H9 (cell line): ENCODE measurements around the gene RTF2. TPM values are rescaled to one million over a fixed set of nuclear protein-coding genes. Genes with fewer than 3 reads are reported as not detected.

Experiments
- DNase-seq: peaks from one replicate; pipeline ENCODE4 v3.0.0-alpha.2; 2017
- H2AFZ ChIP-seq: one replicate; pipeline ENCODE4 v1.6.1; 2013; ENCODE audit warnings: mild to moderate bottlenecking, low read length, control low read depth, moderate library complexity
- H2AK5ac ChIP-seq: 2 replicates; pipeline ENCODE4 v1.6.1; 2013; ENCODE audit warnings: low read length, control low read depth, mixed read lengths; ENCODE audit not compliant: insufficient read length
- H2BK120ac ChIP-seq: one replicate; pipeline ENCODE4 v1.6.1; 2013; ENCODE audit warnings: low read depth, mild to moderate bottlenecking, low read length, control low read depth, inconsistent platforms; ENCODE audit not compliant: poor library complexity, severe bottlenecking
- H2BK12ac ChIP-seq: 2 replicates; pipeline ENCODE4 v1.6.1; 2013; ENCODE audit warnings: low read length, control low read depth, mixed read lengths, low read depth; ENCODE audit not compliant: insufficient read length
- H2BK15ac ChIP-seq: 2 replicates; pipeline ENCODE4 v1.6.1; 2013; ENCODE audit warnings: low read depth, low read length, control low read depth
- H2BK20ac ChIP-seq: one replicate; pipeline ENCODE4 v1.6.1; 2013; ENCODE audit warnings: low read depth, mild to moderate bottlenecking, low read length, control low read depth, inconsistent platforms; ENCODE audit not compliant: poor library complexity, severe bottlenecking
- H2BK5ac ChIP-seq: 2 replicates; pipeline ENCODE4 v1.6.1; 2013; ENCODE audit warnings: low read length, control low read depth, mixed read lengths; ENCODE audit not compliant: insufficient read length
- H3K14ac ChIP-seq: 2 replicates; pipeline ENCODE4 v1.6.1; 2013; ENCODE audit warnings: low read length, control low read depth; ENCODE audit not compliant: insufficient read depth
- H3K18ac ChIP-seq: 2 replicates; pipeline ENCODE4 v1.6.1; 2013; ENCODE audit warnings: low read depth, mild to moderate bottlenecking, mixed read lengths, low read length, control low read depth; ENCODE audit not compliant: insufficient read length
- H3K23ac ChIP-seq: 2 replicates; pipeline ENCODE4 v1.6.1; 2013; ENCODE audit warnings: low read length, control low read depth, mixed read lengths, low read depth; ENCODE audit not compliant: insufficient read length
- H3K23me2 ChIP-seq: 2 replicates; pipeline ENCODE4 v1.6.1; 2013; ENCODE audit warnings: low read depth, mild to moderate bottlenecking, mixed read lengths, low read length, control low read depth; ENCODE audit not compliant: insufficient read length, poor library complexity, severe bottlenecking
- H3K27ac ChIP-seq: 2 replicates; pipeline ENCODE4 v1.5.1; 2013; ENCODE audit warnings: low read length, control low read depth, mixed read lengths, low read depth; ENCODE audit not compliant: insufficient read length
- H3K27me3 ChIP-seq: 2 replicates; pipeline ENCODE4 v1.6.1; 2013; ENCODE audit warnings: low read length, control low read depth, inconsistent platforms; ENCODE audit not compliant: insufficient read depth
- H3K4ac ChIP-seq: 2 replicates; pipeline ENCODE4 v1.6.1; 2013; ENCODE audit warnings: low read depth, mild to moderate bottlenecking, control low read depth, inconsistent platforms, low read length, moderate library complexity
- H3K4me1 ChIP-seq: 2 replicates; pipeline ENCODE4 v1.6.1; 2013; ENCODE audit warnings: low read length, control low read depth, inconsistent platforms; ENCODE audit not compliant: insufficient read depth
- H3K4me2 ChIP-seq: 2 replicates; pipeline ENCODE4 v1.6.1; 2013; ENCODE audit warnings: low read length, control low read depth, mixed read lengths; ENCODE audit not compliant: insufficient read length, insufficient read depth
- H3K56ac ChIP-seq: 2 replicates; pipeline ENCODE4 v1.6.1; 2013; ENCODE audit warnings: low read depth, mild to moderate bottlenecking, mixed read lengths, low read length, control low read depth; ENCODE audit not compliant: insufficient read length
- H3K79me1 ChIP-seq: 2 replicates; pipeline ENCODE4 v1.6.1; 2013; ENCODE audit warnings: low read depth, mild to moderate bottlenecking, moderate library complexity, low read length, control low read depth, inconsistent platforms; ENCODE audit not compliant: insufficient read depth, poor library complexity, severe bottlenecking
- H3K79me2 ChIP-seq: 2 replicates; pipeline ENCODE4 v1.6.1; 2013; ENCODE audit warnings: low read length, control low read depth, inconsistent platforms; ENCODE audit not compliant: insufficient read depth
- H3K9ac ChIP-seq: 2 replicates; pipeline ENCODE4 v1.6.1; 2013; ENCODE audit warnings: low read length, control low read depth, mixed read lengths; ENCODE audit not compliant: insufficient read length; ENCODE audit errors: extremely low read depth
- H3K9me3 ChIP-seq: one replicate; pipeline ENCODE4 v1.6.1; 2013; ENCODE audit warnings: low read depth, low read length, inconsistent platforms; ENCODE audit not compliant: control insufficient read depth
- H3T11ph ChIP-seq: one replicate; pipeline ENCODE4 v1.6.1; 2013; ENCODE audit warnings: mild to moderate bottlenecking, low read length, control low read depth, inconsistent platforms
- H4K20me1 ChIP-seq: one replicate; pipeline ENCODE4 v1.6.1; 2013; ENCODE audit not compliant: control insufficient read depth, insufficient read length, insufficient read depth
- H4K5ac ChIP-seq: 2 replicates; pipeline ENCODE4 v1.6.1; 2013; ENCODE audit warnings: low read depth, mild to moderate bottlenecking, mixed read lengths, low read length, control low read depth; ENCODE audit not compliant: insufficient read length
- H4K8ac ChIP-seq: replicated peaks from 2 replicates; pipeline ENCODE4 v1.6.1; 2013; ENCODE audit warnings: low read length, control low read depth, mixed read lengths, low read depth; ENCODE audit not compliant: insufficient read length
- H4K91ac ChIP-seq: 2 replicates; pipeline ENCODE4 v1.6.1; 2013; ENCODE audit warnings: low read depth, mild to moderate bottlenecking, moderate library complexity, mixed read lengths, low read length, control low read depth; ENCODE audit not compliant: insufficient read length
- H3K27ac Mint-ChIP-seq, 3 experiments: 2 replicates in 2 of 3; 3 replicates in 1 of 3; pipeline ENCODE4 v1.8.0; 2020 to 2021; ENCODE audit warnings: mixed read lengths in 3 of 3, mild to moderate bottlenecking in 1 of 3, moderate library complexity in 1 of 3
- H3K27me3 Mint-ChIP-seq: 2 replicates; pipeline ENCODE4 v1.8.0; 2021; ENCODE audit warnings: low read depth, mild to moderate bottlenecking, moderate library complexity, mixed read lengths
- H3K36me3 Mint-ChIP-seq, 3 experiments: 2 replicates in 2 of 3; 3 replicates in 1 of 3; pipeline ENCODE4 v1.8.0; 2020 to 2021; ENCODE audit warnings: low read depth in 3 of 3, mixed read lengths in 3 of 3; ENCODE audit not compliant: insufficient read depth in 1 of 3
- H3K4me1 Mint-ChIP-seq, 2 experiments: 2 replicates each; pipeline ENCODE4 v1.8.0; 2020; ENCODE audit warnings: mixed read lengths in 2 of 2
- H3K4me3 Mint-ChIP-seq, 2 experiments: 2 replicates in 1 of 2; 3 replicates in 1 of 2; pipeline ENCODE4 v1.8.0; 2020 to 2021; ENCODE audit warnings: mild to moderate bottlenecking in 2 of 2, mixed read lengths in 2 of 2, moderate library complexity in 1 of 2
- H3K9me3 Mint-ChIP-seq, 2 experiments: 2 replicates in 1 of 2; 3 replicates in 1 of 2; pipeline ENCODE4 v1.8.0; 2020; ENCODE audit warnings: mild to moderate bottlenecking in 2 of 2, mixed read lengths in 2 of 2, moderate library complexity in 1 of 2
- WGBS: extraction: QIAGEN DNeasy Blood & Tissue Kit; methylation state at CpG from one replicate; pipeline ENCODE4 v1.1.7; 2013; ENCODE audit warnings: missing lambda C conversion rate, low lambda C conversion rate, mixed read lengths; ENCODE audit not compliant: insufficient read length; ENCODE audit errors: extremely low coverage; 5-methylcytosine and 5-hydroxymethylcytosine counted together
- total RNA-seq: library from RNA; stranded (reverse); gene quantifications from 2 replicates; pipeline ENCODE4 v1.2.1, GENCODE V29; 2021
- TF ChIP-seq, protein P1 (sequence below): fragments of 200-600 bp; sonication (generic); conservative IDR thresholded peaks from 3 replicates; pipeline ENCODE4 v1.8.0; 2021; ENCODE audit warnings: antibody characterized with exemption, mild to moderate bottlenecking

Gene RTF2
- total RNA-seq, 1 experiment from 2014 or later: 62.6 TPM

GRCh38 chr20:56566621-56567020 is 98.2 kb downstream of the RTF2 start:
- Histone ChIP-seq H2AFZ (no peak overlapping the region), H4K5ac (no peak overlapping the region), H2AK5ac (no peak overlapping the region), H3K14ac (no peak overlapping the region), H3K27me3 (no peaks in the 10 kb centered on the region), H3K27ac (no peak overlapping the region), H4K8ac (no peak overlapping the region), H3K79me2 (no peaks in the 10 kb centered on the region), H3K9ac (no peak overlapping the region), H4K91ac (no peak overlapping the region), H3K18ac (no peak overlapping the region), H3K23me2 (no peaks in the 10 kb centered on the region), H3K23ac (no peak overlapping the region), H3K4me2 (no peak overlapping the region), H3K9me3 (no peaks in the 10 kb centered on the region), H3K56ac (no peak overlapping the region), H2BK5ac (no peak overlapping the region), H3K4ac (no peak overlapping the region), H2BK12ac (no peak overlapping the region), H4K20me1 (no peaks in the 10 kb centered on the region), H2BK15ac (no peak overlapping the region), H3K79me1 (no peaks in the 10 kb centered on the region), H3T11ph (no peak overlapping the region), H2BK20ac (no peak overlapping the region), H3K4me1 (no peaks in the 10 kb centered on the region), H2BK120ac (no peak overlapping the region)
- Mint-ChIP-seq H3K27me3 (no peaks in the 10 kb centered on the region), H3K36me3 (no peaks in the 10 kb centered on the region), H3K9me3 (peaks cover 0 to 3% of the 10 kb centered on the region in 2 experiments; a peak in 1 of 5 replicates), H3K27ac (peak overlapping the region in 1 of 3 experiments; percentile 64; a peak in 1 of 7 replicates), H3K4me3 (no peak overlapping the region), H3K4me1 (peaks cover 6 to 8% of the 10 kb centered on the region in 2 experiments; a peak in 3 of 4 replicates)
- TF ChIP-seq, protein P1, sequence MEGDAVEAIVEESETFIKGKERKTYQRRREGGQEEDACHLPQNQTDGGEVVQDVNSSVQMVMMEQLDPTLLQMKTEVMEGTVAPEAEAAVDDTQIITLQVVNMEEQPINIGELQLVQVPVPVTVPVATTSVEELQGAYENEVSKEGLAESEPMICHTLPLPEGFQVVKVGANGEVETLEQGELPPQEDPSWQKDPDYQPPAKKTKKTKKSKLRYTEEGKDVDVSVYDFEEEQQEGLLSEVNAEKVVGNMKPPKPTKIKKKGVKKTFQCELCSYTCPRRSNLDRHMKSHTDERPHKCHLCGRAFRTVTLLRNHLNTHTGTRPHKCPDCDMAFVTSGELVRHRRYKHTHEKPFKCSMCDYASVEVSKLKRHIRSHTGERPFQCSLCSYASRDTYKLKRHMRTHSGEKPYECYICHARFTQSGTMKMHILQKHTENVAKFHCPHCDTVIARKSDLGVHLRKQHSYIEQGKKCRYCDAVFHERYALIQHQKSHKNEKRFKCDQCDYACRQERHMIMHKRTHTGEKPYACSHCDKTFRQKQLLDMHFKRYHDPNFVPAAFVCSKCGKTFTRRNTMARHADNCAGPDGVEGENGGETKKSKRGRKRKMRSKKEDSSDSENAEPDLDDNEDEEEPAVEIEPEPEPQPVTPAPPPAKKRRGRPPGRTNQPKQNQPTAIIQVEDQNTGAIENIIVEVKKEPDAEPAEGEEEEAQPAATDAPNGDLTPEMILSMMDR: no peak
- no peak for DNase-seq
- no CpG with 5 or more reads among the region's 3 CpGs for WGBS

Other genes with a start within 250 kb of the RTF2 start
- gene MC3R, start 219.9 kb upstream of the RTF2 start, total RNA-seq: not detected in 2 replicates
- gene FAM210B, start 109.7 kb upstream of the RTF2 start, total RNA-seq: 24.2 and 25.4 TPM in 2 replicates
- 81.9 and 86.8 TPM in 2 replicates for gene AURKA, start 76.4 kb upstream of the RTF2 start, total RNA-seq
- gene CSTF1, start 76.0 kb upstream of the RTF2 start, total RNA-seq: 71.7 and 72.9 TPM in 2 replicates
- not detected in 2 replicates for gene CASS4, start 56.4 kb upstream of the RTF2 start, total RNA-seq
- 0.24 TPM in 1 of 2 replicates, not detected in the other for gene FAM209A, start 56.1 kb downstream of the RTF2 start, total RNA-seq
- 0.33 and 0.92 TPM in 2 replicates for gene FAM209B, start 64.6 kb downstream of the RTF2 start, total RNA-seq
- 22.5 and 24.3 TPM in 2 replicates for gene TFAP2C, start 160.7 kb downstream of the RTF2 start, total RNA-seq